ENCODE data around the gene MAP3K5. TPM values are rescaled to one million over a fixed set of nuclear protein-coding genes. Genes with fewer than 3 reads are reported as not detected.

MAP3K5 gene
- polyA plus RNA-seq, 3 donors = 9.6 to 12.0 (median 11.1) TPM

GRCh38 chr6:136668571-136668970 lies 123.7 kb downstream of the MAP3K5 start:
- H3K79me2 ChIP-seq (ENCODE audit: insufficient read depth, low read length) = no peaks in the 10 kb centered on the region
- H3K4me3 Mint-ChIP-seq = no peak overlapping the region
- no peak overlapping the region for H3K27ac ChIP-seq (ENCODE audit: low read depth in 1 of 2, low read length in 2 of 2)
- no peaks in the 10 kb centered on the region for H3K27me3 ChIP-seq (ENCODE audit: control insufficient read depth in 2 of 2, insufficient read depth in 2 of 2, low read length in 2 of 2)
- H2AFZ ChIP-seq (ENCODE audit: insufficient read depth, low read depth, low read length, poor library complexity, severe bottlenecking) = no peak overlapping the region
- H3K9me3 ChIP-seq (replicated peaks in 1 of 2; ENCODE audit: control insufficient read depth in 1 of 2, insufficient read depth in 1 of 2, low read length in 2 of 2) = no peaks in the 10 kb centered on the region
- peaks cover 0 to 1% (median 0%) of the 10 kb centered on the region in 7 donors for H3K9me3 Mint-ChIP-seq
- peaks cover 40 to 52% of the 10 kb centered on the region in 2 donors for H3K36me3 Mint-ChIP-seq
- no peak overlapping the region for H3K4me3 ChIP-seq (replicated peaks in 1 of 3; ENCODE audit: low read depth in 2 of 3, low read length in 3 of 3)
- no peak for TF ChIP-seq CTCF (IDR thresholded peaks at IDR 0.05)
- no peak for DNase-seq
- peaks cover 25 to 58% of the 10 kb centered on the region in 2 donors for H3K36me3 ChIP-seq (replicated peaks in 1 of 2; ENCODE audit: control insufficient read depth in 1 of 2, insufficient read depth in 2 of 2, low read length in 2 of 2)
- peaks cover 4% of the 10 kb centered on the region for H4K20me1 ChIP-seq (ENCODE audit: insufficient read depth, low read length)
- H3K27ac Mint-ChIP-seq = peak overlapping the region in 1 of 7 donors; percentile 25
- no peak overlapping the region for H3K4me2 ChIP-seq (replicated peaks; ENCODE audit: extremely low read depth, low read length, poor library complexity, severe bottlenecking)
- no peaks in the 10 kb centered on the region for H3K27me3 Mint-ChIP-seq (ENCODE audit: low read depth in 3 of 3)
- H3K4me1 ChIP-seq (ENCODE audit: control insufficient read depth in 1 of 2, insufficient read depth in 2 of 2, low read length in 2 of 2) = no peaks in the 10 kb centered on the region
- intact Hi-C loops (cut with micrococcal nuclease) = no loop called here
- no peak overlapping the region for H3K9ac ChIP-seq (ENCODE audit: insufficient read depth, low read length, poor library complexity, severe bottlenecking)
- WGBS (ENCODE audit: insufficient coverage) = no CpG with 5 or more reads among the region's 3 CpGs
- peaks cover 2% of the 10 kb centered on the region for H3K4me1 Mint-ChIP-seq

GRCh38 chr6:136666041-136666440 lies 126.2 kb downstream of the MAP3K5 start:
- Histone ChIP-seq H3K4me1 (ENCODE audit: control insufficient read depth in 1 of 2, insufficient read depth in 2 of 2, low read length in 2 of 2) (no peaks in the 10 kb centered on the region), H2AFZ (ENCODE audit: insufficient read depth, low read depth, low read length, poor library complexity, severe bottlenecking) (no peak overlapping the region), H3K27me3 (ENCODE audit: control insufficient read depth in 2 of 2, insufficient read depth in 2 of 2, low read length in 2 of 2) (no peaks in the 10 kb centered on the region), H3K4me3 (replicated peaks in 1 of 3; ENCODE audit: low read depth in 2 of 3, low read length in 3 of 3) (no peak overlapping the region), H3K79me2 (ENCODE audit: insufficient read depth, low read length) (no peaks in the 10 kb centered on the region), H3K4me2 (replicated peaks; ENCODE audit: extremely low read depth, low read length, poor library complexity, severe bottlenecking) (no peak overlapping the region), H4K20me1 (ENCODE audit: insufficient read depth, low read length) (no peaks in the 10 kb centered on the region), H3K27ac (ENCODE audit: low read depth in 1 of 2, low read length in 2 of 2) (no peak overlapping the region), H3K9ac (ENCODE audit: insufficient read depth, low read length, poor library complexity, severe bottlenecking) (no peak overlapping the region), H3K36me3 (replicated peaks in 1 of 2; ENCODE audit: control insufficient read depth in 1 of 2, insufficient read depth in 2 of 2, low read length in 2 of 2) (peaks cover 25 to 62% of the 10 kb centered on the region in 2 donors), H3K9me3 (replicated peaks in 1 of 2; ENCODE audit: control insufficient read depth in 1 of 2, insufficient read depth in 1 of 2, low read length in 2 of 2) (no peaks in the 10 kb centered on the region)
- peak overlapping the region in 1 of 7 donors; percentile 11 for H3K27ac Mint-ChIP-seq
- intact Hi-C loops (cut with micrococcal nuclease) = no loop called here
- H3K4me3 Mint-ChIP-seq = no peak overlapping the region
- H3K4me1 Mint-ChIP-seq = peaks cover 2% of the 10 kb centered on the region
- WGBS (ENCODE audit: insufficient coverage) = no CpG with 5 or more reads among the region's 1 CpG
- H3K27me3 Mint-ChIP-seq (ENCODE audit: low read depth in 3 of 3) = no peaks in the 10 kb centered on the region
- no peak for TF ChIP-seq CTCF (IDR thresholded peaks at IDR 0.05)
- peaks cover 38 to 47% of the 10 kb centered on the region in 2 donors for H3K36me3 Mint-ChIP-seq
- H3K9me3 Mint-ChIP-seq = no peaks in the 10 kb centered on the region
- DNase-seq = no peak

All from CD14-positive monocyte (primary cell).